CD14-positive monocyte (primary cell): ENCODE measurements around the gene IZUMO1. TPM values are rescaled to one million over a fixed set of nuclear protein-coding genes. Genes with fewer than 3 reads are reported as not detected.
A peak's percentile ranks its signal among the peaks of the same experiment; 100 is the strongest.

Experiments used
- DNase-seq, 3 donors: peaks; one replicate each; pipeline ENCODE4 v3.0.0-alpha.2; 2011 to 2022
- H2AFZ ChIP-seq: 2 replicates; pipeline ENCODE4 v1.6.0; 2012; ENCODE audit warnings: mild to moderate bottlenecking, low read depth, low read length, inconsistent platforms; ENCODE audit not compliant: insufficient read depth, poor library complexity, severe bottlenecking
- H3K27ac ChIP-seq, 2 donors: 1 replicate in 1 of 2; 2 replicates in 1 of 2; pipeline ENCODE4 v1.5.1; 2012 to 2013; ENCODE audit warnings: low read length in 2 of 2, control low read depth in 1 of 2, inconsistent platforms in 1 of 2, low read depth in 1 of 2, mild to moderate bottlenecking in 1 of 2
- H3K27me3 ChIP-seq, 2 donors: one replicate each; pipeline versions ENCODE4 v1.6.0 to v1.6.1; 2011 to 2013; ENCODE audit warnings: low read length in 2 of 2; ENCODE audit not compliant: control insufficient read depth in 2 of 2, insufficient read depth in 2 of 2
- H3K36me3 ChIP-seq, 2 donors: replicated peaks in 1 of 2; 1 replicate in 1 of 2; 2 replicates in 1 of 2; pipeline versions ENCODE4 v1.5.1 to v1.6.1; 2012 to 2013; ENCODE audit warnings: low read length in 2 of 2, control low read depth in 1 of 2, inconsistent platforms in 1 of 2, mild to moderate bottlenecking in 1 of 2; ENCODE audit not compliant: insufficient read depth in 2 of 2, control insufficient read depth in 1 of 2
- H3K4me1 ChIP-seq, 2 donors: 1 replicate in 1 of 2; 2 replicates in 1 of 2; pipeline versions ENCODE4 v1.5.1 to v1.6.1; 2012 to 2013; ENCODE audit warnings: low read length in 2 of 2, control low read depth in 1 of 2, inconsistent platforms in 1 of 2, mild to moderate bottlenecking in 1 of 2, moderate library complexity in 1 of 2; ENCODE audit not compliant: insufficient read depth in 2 of 2, control insufficient read depth in 1 of 2
- H3K4me2 ChIP-seq: replicated peaks from 2 replicates; pipeline ENCODE3; 2012; ENCODE audit warnings: low read length, moderate library complexity, mild to moderate bottlenecking; ENCODE audit not compliant: poor library complexity, severe bottlenecking; ENCODE audit errors: extremely low read depth
- H3K4me3 ChIP-seq, 3 experiments: fragments of 200-600 bp in 1 of 3; sonication (generic) in 1 of 3; replicated peaks in 1 of 3; 1 replicate in 2 of 3; 2 replicates in 1 of 3; pipeline ENCODE4 v1.5.1; 2011 to 2013; ENCODE audit warnings: low read length in 3 of 3, mild to moderate bottlenecking in 3 of 3, control low read depth in 2 of 3, low read depth in 2 of 3, inconsistent platforms in 1 of 3, moderate library complexity in 1 of 3
- H3K79me2 ChIP-seq: 2 replicates; pipeline ENCODE4 v1.6.0; 2012; ENCODE audit warnings: mild to moderate bottlenecking, control low read depth, inconsistent platforms, low read length, moderate library complexity; ENCODE audit not compliant: insufficient read depth
- H3K9ac ChIP-seq: 2 replicates; pipeline ENCODE4 v1.6.0; 2017; ENCODE audit warnings: low read length, mild to moderate bottlenecking; ENCODE audit not compliant: insufficient read depth, poor library complexity, severe bottlenecking
- H3K9me3 ChIP-seq, 2 donors: replicated peaks in 1 of 2; 1 replicate in 1 of 2; 2 replicates in 1 of 2; pipeline versions ENCODE4 v1.5.1 to v1.6.1; 2012 to 2013; ENCODE audit warnings: low read length in 2 of 2, control low read depth in 1 of 2; ENCODE audit not compliant: control insufficient read depth in 1 of 2, insufficient read depth in 1 of 2
- H4K20me1 ChIP-seq: 2 replicates; pipeline ENCODE4 v1.6.0; 2012; ENCODE audit warnings: mild to moderate bottlenecking, low read length, control low read depth, moderate library complexity; ENCODE audit not compliant: insufficient read depth
- H3K27ac Mint-ChIP-seq, 7 donors: one replicate each; pipeline ENCODE4 v1.8.0; 2020; ENCODE audit warnings: mild to moderate bottlenecking in 7 of 7, mixed read lengths in 7 of 7, moderate library complexity in 6 of 7, inconsistent platforms in 2 of 7
- H3K27me3 Mint-ChIP-seq, 3 donors: one replicate each; pipeline ENCODE4 v1.8.0; 2021 to 2022; ENCODE audit warnings: low read depth in 3 of 3, mild to moderate bottlenecking in 3 of 3, mixed read lengths in 3 of 3, moderate library complexity in 3 of 3, inconsistent platforms in 1 of 3
- H3K36me3 Mint-ChIP-seq, 2 donors: one replicate each; pipeline ENCODE4 v1.8.0; 2020; ENCODE audit warnings: mixed read lengths in 2 of 2, inconsistent platforms in 1 of 2, mild to moderate bottlenecking in 1 of 2
- H3K4me1 Mint-ChIP-seq: one replicate; pipeline ENCODE4 v1.8.0; 2020; ENCODE audit warnings: mild to moderate bottlenecking, mixed read lengths
- H3K4me3 Mint-ChIP-seq, 2 donors: one replicate each; pipeline ENCODE4 v1.8.0; 2020; ENCODE audit warnings: mild to moderate bottlenecking in 2 of 2, mixed read lengths in 2 of 2, moderate library complexity in 1 of 2
- H3K9me3 Mint-ChIP-seq, 7 donors: one replicate each; pipeline ENCODE4 v1.8.0; 2020 to 2022; ENCODE audit warnings: mixed read lengths in 7 of 7, mild to moderate bottlenecking in 6 of 7, moderate library complexity in 6 of 7, inconsistent platforms in 2 of 7
- WGBS: methylation state at CpG from one replicate; pipeline ENCODE4 v1.1.5; 2013; ENCODE audit warnings: missing lambda C conversion rate; ENCODE audit not compliant: insufficient coverage; 5-methylcytosine and 5-hydroxymethylcytosine counted together
- intact Hi-C, 2 donors: fragments of 100-400 bp; cut with micrococcal nuclease; formaldehyde crosslinking; loops; one replicate each; pipeline versions ENCODE4 v1.15.0 to v1.15.1; 2023
- polyA plus RNA-seq, 3 donors: library from polyadenylated mRNA; depleted of rRNA in 1 of 3; unstranded in 2 of 3; stranded (reverse) in 1 of 3; fragments of 300-500 nt in 2 of 3; fragments of >200 nt in 1 of 3; fragmentation: Illumina TruSeq in 2 of 3; gene quantifications; 1 replicate in 2 of 3; 2 replicates in 1 of 3; pipeline ENCODE4 v1.2.3, GENCODE V29; 2012 to 2021
- TF ChIP-seq, protein P1 (sequence below): fragments of 200-600 bp; IDR thresholded peaks from one replicate; pipeline ENCODE4 v1.8.0; 2022; ENCODE audit warnings: antibody characterized with exemption, mild to moderate bottlenecking

IZUMO1 gene
- polyA plus RNA-seq, 3 donors = not detected

DNA sequence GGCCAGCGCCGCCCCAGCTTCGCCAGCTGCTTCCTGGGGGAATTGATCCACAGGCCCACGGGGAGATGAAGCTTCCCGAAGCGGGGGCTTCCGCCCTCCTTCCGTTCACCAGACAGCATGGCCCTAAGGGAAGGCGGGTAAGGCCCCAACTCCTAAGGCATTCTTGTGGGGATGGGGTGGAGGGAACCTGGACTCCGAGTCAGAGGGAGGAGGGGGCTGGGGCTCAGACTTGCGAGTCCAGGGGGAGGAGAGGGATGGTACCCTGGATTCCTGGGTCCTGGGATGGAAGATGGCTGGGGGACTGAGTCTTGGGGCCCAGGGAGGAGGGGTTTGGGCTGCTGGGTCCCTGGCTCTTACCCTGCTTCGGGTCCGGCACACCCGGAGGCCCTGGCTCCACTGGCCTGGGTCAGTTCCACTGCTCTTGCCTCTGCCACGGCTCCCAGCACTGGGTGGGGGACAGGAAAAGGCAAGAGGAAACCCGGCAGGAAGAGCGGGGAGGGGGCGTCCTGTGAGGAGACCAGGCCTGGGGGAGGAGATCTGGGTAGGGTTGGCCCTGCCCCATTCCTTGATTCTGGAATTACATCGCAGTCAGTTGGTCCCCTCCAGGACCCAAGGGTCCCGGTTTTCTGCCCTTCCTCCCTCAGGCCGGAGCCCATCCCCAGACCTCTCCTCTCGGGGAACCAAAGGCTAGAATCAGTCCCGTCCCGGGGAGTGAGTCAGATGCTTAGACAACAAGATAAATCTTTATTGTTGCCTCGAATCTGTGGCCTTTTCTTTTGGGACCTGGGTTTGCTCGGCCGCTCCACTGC, 6.3 kb downstream of the IZUMO1 start, which contains the start of gene RASIP1:
RASIP1 (minus strand) TSS at position 447 of the 809 bp plus-strand sequence; CDS start at position 119, 328 bp downstream.
- intact Hi-C loops = no loop called here
- Histone ChIP-seq H2AFZ (peak within 1 kb of the TSS; percentile 63), H3K4me3 (peak within 1 kb of the TSS in 1 of 3 experiments; percentile 61), H4K20me1 (no peaks in the 10 kb centered on the region), H3K36me3 (no peaks in the 10 kb centered on the region), H3K9me3 (peaks cover 11 to 15% of the 10 kb centered on the region in 2 donors), H3K9ac (peak within 1 kb of the TSS; percentile 15), H3K27ac (no peak within 1 kb of the TSS), H3K79me2 (no peaks in the 10 kb centered on the region), H3K27me3 (peaks cover 15 to 30% of the 10 kb centered on the region in 2 donors), H3K4me2 (peak within 1 kb of the TSS; percentile 74), H3K4me1 (peaks cover 13 to 27% of the 10 kb centered on the region in 2 donors)
- no peak for DNase-seq
- Mint-ChIP-seq H3K36me3 (no peaks in the 10 kb centered on the region), H3K4me1 (peaks cover 16% of the 10 kb centered on the region), H3K27me3 (peaks cover 29 to 61% (median 43%) of the 10 kb centered on the region in 3 donors), H3K4me3 (peak within 1 kb of the TSS in 1 of 2 donors; percentile 80), H3K27ac (peak within 1 kb of the TSS in 1 of 7 donors; percentile 36), H3K9me3 (peaks cover 3 to 24% (median 14%) of the 10 kb centered on the region in 7 donors)
- 26% methylated on average over 19 of the region's 27 CpGs for WGBS
- TF ChIP-seq, protein P1, sequence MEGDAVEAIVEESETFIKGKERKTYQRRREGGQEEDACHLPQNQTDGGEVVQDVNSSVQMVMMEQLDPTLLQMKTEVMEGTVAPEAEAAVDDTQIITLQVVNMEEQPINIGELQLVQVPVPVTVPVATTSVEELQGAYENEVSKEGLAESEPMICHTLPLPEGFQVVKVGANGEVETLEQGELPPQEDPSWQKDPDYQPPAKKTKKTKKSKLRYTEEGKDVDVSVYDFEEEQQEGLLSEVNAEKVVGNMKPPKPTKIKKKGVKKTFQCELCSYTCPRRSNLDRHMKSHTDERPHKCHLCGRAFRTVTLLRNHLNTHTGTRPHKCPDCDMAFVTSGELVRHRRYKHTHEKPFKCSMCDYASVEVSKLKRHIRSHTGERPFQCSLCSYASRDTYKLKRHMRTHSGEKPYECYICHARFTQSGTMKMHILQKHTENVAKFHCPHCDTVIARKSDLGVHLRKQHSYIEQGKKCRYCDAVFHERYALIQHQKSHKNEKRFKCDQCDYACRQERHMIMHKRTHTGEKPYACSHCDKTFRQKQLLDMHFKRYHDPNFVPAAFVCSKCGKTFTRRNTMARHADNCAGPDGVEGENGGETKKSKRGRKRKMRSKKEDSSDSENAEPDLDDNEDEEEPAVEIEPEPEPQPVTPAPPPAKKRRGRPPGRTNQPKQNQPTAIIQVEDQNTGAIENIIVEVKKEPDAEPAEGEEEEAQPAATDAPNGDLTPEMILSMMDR = no peak

DNA sequence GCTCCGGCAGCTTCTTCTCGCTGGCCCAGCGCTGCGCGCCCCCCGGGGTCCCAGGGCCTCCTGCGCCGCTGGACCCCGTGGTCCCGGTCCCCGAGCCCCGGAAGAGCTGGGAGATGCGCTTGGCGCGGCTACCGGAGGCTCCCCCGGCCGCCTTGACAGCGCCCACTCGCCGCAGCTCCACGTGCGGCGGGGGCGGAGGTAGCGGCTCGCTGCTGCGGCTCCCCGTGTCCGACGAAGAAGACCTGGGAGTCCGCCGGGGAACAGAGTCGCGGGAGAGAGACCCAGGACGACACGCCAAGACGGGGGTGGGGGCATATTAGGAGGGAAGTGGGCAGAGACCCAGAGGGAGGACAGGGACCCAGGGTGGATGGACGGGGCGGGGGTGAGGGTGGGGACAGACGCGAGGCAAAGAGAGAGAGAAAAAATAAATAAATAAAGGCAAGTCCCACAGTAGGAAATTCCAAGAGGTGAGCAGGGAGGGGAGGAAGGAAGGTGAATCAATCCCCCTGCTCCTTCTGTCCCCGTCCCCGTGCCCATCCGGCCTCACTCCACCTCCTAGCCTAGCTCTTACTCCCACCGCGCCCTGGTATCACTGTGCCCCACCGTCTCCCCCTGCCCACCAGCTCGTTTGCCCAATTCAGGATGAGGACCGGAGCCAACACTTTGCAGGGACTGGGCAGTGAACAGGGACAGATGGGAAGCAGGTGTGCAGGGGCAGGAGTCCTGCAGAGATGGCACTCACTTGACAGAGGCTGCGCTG, 7.1 kb downstream of the IZUMO1 start:
- H3K9me3 ChIP-seq = peaks cover 6 to 10% of the 10 kb centered on the region in 2 donors
- no peaks in the 10 kb centered on the region for H3K36me3 Mint-ChIP-seq
- no peak overlapping the region for H3K27ac ChIP-seq
- TF ChIP-seq, protein P1 = no peak
- H3K4me1 Mint-ChIP-seq = peaks cover 16% of the 10 kb centered on the region
- H3K27me3 ChIP-seq = peaks cover 14 to 24% of the 10 kb centered on the region in 2 donors
- under 1% methylated on average over 42 of the region's 51 CpGs for WGBS
- H3K9me3 Mint-ChIP-seq = peaks cover 2 to 22% (median 10%) of the 10 kb centered on the region in 7 donors
- H3K4me1 ChIP-seq = peaks cover 13 to 27% of the 10 kb centered on the region in 2 donors
- DNase-seq = no peak
- H2AFZ ChIP-seq = peak overlapping the region; percentile 63
- H3K27me3 Mint-ChIP-seq = peaks cover 29 to 54% (median 37%) of the 10 kb centered on the region in 3 donors
- H3K79me2 ChIP-seq = no peaks in the 10 kb centered on the region
- H3K4me2 ChIP-seq = peak overlapping the region; percentile 74
- H3K4me3 Mint-ChIP-seq = peak overlapping the region in 1 of 2 donors; percentile 80
- no peak overlapping the region for H3K27ac Mint-ChIP-seq
- no peaks in the 10 kb centered on the region for H3K36me3 ChIP-seq
- intact Hi-C loops = no loop called here
- peak overlapping the region in 1 of 3 experiments; percentile 61 for H3K4me3 ChIP-seq
- no peaks in the 10 kb centered on the region for H4K20me1 ChIP-seq
- H3K9ac ChIP-seq = peak overlapping the region; percentile 15
